Suprapubic skin (tissue), 4 donors: Measurements from ENCODE around the gene WWOX.

Experiments used
- EP300 ChIP-seq: sonication (generic); formaldehyde crosslinking; IDR thresholded peaks from one replicate; pipeline ENCODE4 v1.6.1; 2017; ENCODE audit warnings: antibody characterized with exemption
- POLR2A ChIP-seq, 2 donors: fragments of 450-650 bp; IDR thresholded peaks; one replicate each; pipeline ENCODE4 v1.6.1; 2017; ENCODE audit warnings: antibody characterized with exemption in 2 of 2, mild to moderate bottlenecking in 2 of 2, moderate library complexity in 2 of 2
- POLR2AphosphoS5 ChIP-seq, 3 donors: sonication (generic); formaldehyde crosslinking; IDR thresholded peaks; one replicate each; pipeline ENCODE4 v1.6.1; 2017; ENCODE audit warnings: antibody characterized with exemption in 3 of 3
- TF ChIP-seq, protein P1 (sequence below), 2 donors: fragments of 200-600 bp in 1 of 2; fragments of 450-650 bp in 1 of 2; sonication (generic) in 1 of 2; IDR thresholded peaks; one replicate each; pipeline ENCODE4 v1.5.1; 2016 to 2019; ENCODE audit warnings: antibody characterized with exemption in 2 of 2, mild to moderate bottlenecking in 1 of 2, moderate library complexity in 1 of 2

GRCh38 chr16:78443542-78444364, 344.3 kb downstream of the WWOX start:
- TF ChIP-seq, protein P1, sequence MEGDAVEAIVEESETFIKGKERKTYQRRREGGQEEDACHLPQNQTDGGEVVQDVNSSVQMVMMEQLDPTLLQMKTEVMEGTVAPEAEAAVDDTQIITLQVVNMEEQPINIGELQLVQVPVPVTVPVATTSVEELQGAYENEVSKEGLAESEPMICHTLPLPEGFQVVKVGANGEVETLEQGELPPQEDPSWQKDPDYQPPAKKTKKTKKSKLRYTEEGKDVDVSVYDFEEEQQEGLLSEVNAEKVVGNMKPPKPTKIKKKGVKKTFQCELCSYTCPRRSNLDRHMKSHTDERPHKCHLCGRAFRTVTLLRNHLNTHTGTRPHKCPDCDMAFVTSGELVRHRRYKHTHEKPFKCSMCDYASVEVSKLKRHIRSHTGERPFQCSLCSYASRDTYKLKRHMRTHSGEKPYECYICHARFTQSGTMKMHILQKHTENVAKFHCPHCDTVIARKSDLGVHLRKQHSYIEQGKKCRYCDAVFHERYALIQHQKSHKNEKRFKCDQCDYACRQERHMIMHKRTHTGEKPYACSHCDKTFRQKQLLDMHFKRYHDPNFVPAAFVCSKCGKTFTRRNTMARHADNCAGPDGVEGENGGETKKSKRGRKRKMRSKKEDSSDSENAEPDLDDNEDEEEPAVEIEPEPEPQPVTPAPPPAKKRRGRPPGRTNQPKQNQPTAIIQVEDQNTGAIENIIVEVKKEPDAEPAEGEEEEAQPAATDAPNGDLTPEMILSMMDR (IDR thresholded peaks at IDR 0.05) = no peak
- TF ChIP-seq POLR2A (IDR thresholded peaks at IDR 0.05) (no peak), POLR2AphosphoS5 (IDR thresholded peaks at IDR 0.05) (no peak), EP300 (no peak)
